AML-193 (cell line): Measurements from ENCODE around the gene HAS3.
"Not testable (repeated sequence)": the region's sequence is repeated elsewhere in the genome, so short reads cannot be mapped to it uniquely, and the experiment has no call there.

Experiments
- DNase-seq, 2 experiments: peaks; one replicate each; lab custom pipeline; 2025; lab: John Stamatoyannopoulos, UW

Gene HAS3, protein sequence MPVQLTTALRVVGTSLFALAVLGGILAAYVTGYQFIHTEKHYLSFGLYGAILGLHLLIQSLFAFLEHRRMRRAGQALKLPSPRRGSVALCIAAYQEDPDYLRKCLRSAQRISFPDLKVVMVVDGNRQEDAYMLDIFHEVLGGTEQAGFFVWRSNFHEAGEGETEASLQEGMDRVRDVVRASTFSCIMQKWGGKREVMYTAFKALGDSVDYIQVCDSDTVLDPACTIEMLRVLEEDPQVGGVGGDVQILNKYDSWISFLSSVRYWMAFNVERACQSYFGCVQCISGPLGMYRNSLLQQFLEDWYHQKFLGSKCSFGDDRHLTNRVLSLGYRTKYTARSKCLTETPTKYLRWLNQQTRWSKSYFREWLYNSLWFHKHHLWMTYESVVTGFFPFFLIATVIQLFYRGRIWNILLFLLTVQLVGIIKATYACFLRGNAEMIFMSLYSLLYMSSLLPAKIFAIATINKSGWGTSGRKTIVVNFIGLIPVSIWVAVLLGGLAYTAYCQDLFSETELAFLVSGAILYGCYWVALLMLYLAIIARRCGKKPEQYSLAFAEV

DNA sequence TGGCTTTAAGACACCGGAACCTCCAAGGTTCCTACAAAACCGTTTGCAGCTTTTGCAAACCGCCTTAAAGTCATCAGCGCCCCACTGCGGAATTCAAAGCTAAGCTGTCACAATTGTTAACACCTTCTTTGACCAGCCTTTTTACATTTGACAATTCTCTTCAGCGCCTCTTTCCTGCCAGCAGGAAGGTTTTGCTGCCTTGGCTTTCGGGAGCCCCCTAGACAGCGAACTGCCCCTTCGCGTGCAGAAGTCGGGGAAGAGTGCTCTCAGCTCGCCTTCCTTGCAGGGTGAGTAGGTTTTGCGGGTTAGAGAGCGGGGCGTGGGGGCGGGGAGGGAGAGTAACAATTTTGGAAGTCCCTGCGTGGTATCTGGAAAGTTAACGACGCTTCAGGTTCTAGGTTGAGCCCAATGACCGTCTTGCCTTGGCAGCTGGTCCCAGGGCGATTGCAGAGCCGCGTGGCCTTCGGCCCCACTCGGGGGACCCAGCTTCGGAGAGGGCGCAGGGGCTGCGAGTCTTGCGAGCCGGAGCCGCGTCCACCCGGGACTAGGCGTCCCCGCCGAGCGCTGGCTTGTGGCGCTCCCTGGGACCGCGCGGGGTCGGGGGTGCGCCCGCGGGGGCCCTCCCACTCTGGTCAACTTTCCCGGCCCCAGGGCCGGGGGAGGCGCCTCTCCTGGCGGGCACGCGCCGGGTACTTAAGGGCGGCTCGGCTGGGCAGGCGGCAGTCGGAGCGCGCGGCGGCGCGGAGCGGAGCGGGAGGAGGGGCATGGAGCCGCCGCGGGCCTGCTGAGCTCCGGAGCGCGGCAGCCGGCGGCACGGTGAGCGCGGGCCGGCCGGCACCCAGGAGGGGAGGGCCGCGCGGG, at the start of gene HAS3:
TSS of gene HAS3 (plus strand) at position 153 of the 861 bp plus-strand sequence. CDS start 3,743 bp downstream, outside the sequence.
- DNase-seq, result peak; percentile 56 to 63

DNA sequence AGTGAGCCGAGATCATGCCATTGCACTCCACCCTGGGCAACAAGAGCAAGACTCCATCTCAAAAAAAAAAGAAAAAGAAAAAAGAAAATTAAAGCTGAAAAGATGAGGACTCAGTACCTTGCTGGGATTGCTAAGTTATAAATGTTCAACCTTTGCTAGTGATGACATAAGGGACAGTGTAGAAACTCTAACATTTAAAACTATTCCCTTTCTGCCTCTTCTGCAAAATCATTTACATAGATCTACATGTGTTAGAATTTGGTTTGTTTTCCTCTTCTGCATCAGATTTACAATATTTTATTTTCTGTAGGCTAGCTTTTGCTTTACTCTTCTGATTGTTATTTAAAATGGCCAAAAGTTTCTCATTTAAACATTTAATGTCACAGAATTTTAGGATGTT, 49.5 kb upstream of the HAS3 start:
- no peak for DNase-seq

DNA sequence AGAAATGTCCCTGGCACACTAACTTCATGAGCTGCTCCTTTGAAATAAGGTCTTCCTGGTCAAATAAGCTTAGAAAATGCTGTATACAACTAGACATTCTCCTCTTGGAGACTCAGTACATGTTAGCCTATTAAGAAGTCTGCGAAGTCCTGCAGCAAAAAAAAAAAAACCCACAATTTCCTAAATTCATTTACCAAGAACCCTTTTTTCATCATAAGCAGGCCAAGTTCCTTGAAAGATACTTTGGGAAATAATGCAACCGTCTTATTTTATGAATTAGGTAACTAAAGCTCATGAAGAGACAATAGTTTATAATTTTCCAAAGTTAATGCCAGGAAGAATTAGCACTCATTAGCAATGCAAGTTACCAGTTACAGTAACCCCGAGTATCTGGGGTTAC, 49.0 kb upstream of the HAS3 start:
- DNase-seq, result peak in 1 of 2 experiments; percentile 1

DNA sequence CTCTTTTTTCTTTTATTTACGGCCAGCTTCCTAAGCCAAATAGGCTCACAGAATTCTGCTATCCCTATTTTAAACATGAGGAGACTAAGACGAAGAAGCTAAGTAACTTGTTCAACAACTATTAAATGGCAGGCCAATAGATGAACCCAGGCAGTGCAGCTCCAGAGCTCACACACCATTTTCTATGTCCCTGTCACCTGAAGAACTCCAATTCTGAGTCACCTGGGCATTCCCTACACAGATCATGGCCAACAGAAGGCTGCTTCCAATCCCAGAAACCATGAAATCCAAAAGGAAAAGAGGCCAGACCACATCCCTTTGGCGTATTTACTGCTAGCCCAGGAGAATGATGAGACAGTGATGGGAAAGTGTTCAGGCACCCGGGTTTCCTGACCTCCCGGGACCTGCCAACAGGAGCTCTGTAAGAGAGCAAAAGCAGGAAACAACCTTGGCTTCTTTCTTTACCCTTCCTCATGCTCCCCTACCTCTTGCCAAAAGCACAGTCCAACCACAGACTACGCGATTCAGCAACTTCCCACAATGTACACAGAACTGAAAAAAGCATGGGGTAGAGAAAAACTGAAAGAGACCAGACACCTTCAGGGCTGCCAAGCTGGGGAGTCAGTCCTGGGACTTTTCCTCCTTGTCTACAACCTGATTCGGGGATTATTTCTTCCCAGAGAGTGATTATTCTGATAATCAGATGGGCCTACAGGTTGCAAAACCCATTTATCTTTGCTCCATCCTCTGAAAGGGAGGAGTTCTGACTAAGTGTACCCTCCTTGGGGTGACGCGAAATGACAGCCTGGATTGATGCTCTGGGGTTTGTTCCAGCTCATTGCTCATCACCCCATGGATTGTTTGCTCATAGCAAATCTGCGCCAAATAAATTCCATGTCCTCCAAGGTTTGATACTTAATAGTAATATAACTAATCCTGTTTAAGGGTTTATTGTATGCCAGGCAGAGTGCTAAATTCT, 47.8 kb upstream of the HAS3 start:
- DNase-seq, result peak; percentile 23 to 24

DNA sequence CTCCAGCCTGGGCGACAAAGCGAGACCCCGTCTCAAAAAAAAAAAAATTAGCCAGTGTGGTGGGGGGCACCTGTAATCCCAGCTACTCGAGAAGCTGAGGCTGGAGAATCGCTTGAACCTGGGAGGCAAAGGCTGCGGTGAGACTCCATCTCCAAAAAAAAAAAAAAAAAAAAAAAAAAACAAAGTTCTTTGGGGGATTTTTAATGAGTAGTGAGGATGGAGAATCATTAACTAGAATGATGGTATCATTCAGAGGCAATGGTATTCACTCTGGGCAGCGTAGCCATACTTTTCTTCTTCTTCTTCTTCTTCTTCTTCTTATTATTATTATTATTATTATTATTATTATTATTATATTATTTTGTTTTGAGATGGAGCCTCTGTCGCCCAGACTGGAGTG, 42.0 kb upstream of the HAS3 start:
- DNase-seq, result not testable (repeated sequence)

DNA sequence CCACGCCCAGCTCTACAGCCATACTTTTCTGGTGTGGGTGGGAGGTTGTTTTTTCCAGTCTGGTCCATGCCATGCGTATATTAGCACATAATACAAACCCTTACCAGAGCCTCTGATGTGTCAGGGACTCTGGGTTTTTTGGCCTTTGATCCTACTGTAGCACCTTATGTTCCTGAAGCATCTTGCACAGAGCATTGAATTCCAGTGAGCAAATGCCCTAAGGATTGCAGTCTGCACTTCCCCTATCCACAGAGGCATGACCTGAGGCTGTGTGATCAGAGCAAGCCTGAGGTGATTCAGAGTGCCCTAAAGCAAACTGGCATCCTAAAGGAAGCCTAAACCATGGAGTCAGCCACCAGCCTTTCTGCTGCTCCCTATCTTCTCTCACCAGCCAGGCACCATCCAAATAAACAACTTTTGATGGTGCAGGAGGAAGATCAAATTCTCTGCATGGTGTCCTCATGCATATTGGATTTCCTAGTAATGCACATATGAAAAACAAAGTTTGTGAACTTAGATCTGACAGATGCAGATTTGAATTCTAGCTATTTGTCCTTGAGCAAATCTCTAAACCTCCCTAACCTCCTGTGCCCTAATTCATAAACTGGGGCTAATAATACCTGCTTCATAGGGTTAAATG, 41.2 kb upstream of the HAS3 start:
- no peak for DNase-seq

DNA sequence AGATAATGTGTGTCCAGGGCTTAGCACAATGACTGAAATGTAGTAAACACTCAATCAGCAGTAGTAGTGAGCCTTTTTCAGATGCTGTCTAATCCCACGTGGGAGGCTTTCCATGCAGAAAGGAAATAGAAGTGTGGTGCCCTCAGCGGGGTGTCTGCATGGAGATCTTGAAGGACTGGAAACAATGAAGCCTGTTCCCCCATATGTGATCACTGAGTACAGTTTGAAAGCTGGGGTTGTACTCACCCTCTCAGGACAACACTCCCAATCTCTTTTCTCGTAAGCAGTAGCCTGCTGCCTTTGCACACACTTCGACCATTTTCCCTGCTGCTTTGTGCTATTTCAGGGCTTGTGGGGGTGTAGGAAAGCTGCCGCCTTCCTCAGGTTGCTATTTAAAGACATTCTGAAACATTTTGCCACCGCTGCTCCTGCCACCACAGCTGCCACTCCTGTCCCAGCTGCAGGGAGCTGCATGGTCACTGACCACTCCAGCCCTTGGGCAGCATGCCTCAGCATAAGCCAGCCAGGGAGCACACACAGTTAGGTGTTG, 40.6 kb upstream of the HAS3 start:
- no peak for DNase-seq

DNA sequence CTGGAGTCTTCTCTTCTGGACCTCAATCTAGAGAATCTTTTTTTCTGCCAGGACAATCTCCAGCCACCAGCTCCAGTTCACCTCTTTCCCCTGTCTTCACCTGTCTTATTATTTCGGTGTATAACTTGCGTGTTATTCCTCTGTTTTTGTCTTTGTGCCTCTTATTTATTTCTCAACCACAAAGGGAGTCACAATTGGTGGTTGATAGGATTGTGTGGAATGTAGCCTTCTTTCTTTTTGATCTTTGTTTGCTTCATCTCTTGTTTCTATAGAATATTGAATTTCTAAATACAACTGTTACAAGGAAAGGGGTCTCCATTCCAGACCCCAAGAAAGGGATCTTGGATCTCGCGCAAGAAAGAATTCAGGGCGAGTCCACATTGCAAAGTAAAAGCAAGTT, 35.9 kb upstream of the HAS3 start:
- DNase-seq, result no peak

DNA sequence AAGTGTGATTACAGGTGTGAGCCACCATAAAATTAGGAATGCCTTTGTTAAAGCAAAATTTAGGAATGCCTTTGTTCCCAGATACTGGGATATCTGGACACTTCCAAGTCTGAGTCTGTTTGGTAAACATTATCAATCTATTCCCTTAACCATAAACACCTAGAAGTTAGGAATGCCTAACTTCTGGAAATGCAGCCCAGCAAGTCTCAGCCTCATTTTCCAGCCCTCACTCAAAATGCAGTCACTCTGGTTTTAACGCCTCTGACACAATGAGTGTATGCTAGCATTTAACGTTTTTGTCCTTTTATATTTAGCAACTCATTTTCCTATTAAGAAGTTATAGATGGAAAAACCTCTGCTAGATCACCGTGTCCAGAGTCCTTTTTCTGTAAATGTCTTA, 34.4 kb upstream of the HAS3 start:
- no peak for DNase-seq

DNA sequence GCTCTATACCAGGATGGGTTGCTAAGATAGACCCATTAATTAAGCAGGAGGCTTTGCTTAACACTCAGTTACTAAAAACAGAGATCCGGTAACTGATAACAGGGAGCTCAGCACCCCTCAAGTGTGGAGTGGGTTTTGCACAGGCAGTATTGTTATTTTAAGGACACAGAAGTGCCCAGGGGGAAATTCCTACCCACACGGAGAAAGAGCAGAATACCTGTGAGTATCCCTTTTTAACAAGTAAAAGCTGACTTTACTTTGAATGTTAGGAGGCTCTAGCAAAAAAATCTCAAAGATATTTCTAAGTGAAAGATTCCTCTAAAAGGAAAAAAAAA, 32.8 kb upstream of the HAS3 start:
- DNase-seq, result no peak

DNA sequence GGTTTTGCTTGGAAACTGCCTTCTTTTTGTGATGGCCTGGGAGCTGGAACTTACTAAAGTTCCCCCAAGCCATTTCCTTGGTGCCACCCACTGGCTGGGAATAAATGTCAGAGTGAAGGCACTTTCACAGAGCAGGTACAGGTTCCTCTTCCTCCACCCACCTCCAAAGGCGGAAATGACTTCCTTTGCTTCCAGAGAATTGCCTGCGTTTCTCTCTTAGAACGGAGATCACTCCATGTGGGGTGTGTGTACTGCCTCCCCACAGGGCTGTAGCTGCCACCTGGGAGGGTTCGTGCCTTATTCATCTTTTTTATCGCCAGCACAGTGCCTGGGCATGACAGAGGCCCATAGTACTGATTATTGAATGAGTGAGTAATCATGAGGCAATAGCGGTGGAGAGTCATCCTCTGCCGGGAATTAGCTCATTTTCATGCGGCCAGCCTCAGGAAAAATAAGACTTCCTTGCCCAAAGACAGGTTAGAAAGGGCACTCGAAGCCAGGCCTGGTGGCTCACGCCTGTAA, 32.2 kb upstream of the HAS3 start:
- no peak for DNase-seq

DNA sequence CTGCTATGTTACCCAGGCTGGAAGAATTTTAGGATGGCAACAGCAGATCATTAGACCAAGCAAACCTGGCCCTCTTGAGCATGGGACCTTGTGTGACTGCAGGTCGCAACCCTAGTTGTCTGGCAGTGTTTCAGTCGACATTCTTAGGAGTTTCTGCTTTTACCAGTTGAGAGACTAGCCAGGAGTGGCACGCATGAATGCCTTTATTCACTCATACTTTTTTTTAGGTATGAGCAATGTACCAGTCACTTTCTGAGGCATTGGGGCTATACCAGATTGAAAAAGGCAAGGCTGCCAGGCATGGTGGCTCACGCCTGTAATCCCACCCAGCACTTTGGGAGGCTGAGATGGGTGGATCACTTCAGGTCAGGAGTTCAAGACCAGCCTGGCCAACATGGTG, 28.2 kb upstream of the HAS3 start:
- DNase-seq, result no peak

DNA sequence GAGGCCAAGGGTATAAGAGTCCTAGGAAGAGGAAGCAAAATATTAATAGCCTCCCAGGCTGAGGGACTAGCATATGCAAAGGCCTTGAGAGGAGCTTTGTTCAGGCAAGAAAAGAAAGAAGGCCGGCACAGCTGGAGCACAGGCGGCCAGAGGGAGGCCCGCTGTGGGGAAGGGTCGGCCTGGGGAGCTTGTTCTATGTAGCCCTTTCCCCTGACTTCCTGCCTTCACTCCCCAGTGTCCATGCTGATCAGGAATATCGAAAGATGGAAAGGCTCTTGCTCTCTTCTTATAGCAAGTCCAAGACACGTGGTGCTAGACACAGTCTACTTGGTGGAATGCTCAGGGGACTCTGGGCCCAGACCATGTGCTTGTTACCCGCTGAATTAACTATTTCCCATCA, 27.4 kb upstream of the HAS3 start:
- no peak for DNase-seq

DNA sequence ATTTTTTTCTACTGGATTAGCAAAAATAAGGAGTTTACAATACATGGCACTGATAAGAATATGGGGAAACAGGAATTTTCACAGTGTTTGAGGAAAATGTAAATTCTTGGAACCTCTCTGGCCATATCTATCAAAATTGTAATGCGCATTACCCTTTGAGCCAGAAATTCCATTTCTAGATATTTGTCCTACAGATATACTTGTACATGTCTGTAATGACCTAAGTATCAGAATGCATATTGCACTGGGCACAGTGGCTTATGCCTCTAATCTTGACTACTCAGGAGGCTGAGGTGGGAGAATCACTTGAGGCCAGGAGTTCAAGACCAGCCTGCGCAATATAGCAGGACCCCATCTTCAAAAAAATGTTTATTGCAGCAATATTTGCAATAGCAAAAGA, 25.8 kb upstream of the HAS3 start:
- no peak for DNase-seq

DNA sequence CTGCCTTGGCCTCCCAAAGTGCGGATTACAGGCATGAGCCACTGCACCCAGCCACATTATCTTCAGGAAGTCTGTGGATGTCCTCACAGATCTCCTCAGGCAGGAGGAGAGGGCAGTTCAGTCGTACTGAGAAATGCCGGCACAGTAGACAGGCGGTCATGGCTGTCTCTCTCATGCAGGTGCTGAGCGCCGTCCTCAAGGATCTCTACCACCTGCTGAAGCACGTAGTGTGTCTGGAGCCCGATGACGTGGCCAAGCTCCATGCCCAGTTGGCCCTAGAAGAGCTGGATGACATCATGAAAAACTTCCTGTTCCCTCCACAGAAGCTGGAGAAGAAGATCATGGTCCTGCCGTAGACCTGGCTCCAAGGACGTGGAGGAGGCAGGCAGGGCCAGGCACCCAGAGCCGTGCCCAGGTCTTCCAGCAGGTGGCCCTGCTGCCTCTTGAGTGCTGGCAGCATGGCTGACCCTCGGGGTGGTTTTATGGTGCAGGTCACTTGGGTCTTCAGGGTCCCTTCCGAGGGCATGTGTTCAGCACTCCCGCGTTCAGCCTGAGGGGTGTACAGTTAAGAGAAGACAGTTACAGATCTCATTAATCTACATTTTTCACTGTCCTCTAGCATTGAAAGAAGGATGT, 22.0 kb upstream of the HAS3 start:
- DNase-seq, result no peak

DNA sequence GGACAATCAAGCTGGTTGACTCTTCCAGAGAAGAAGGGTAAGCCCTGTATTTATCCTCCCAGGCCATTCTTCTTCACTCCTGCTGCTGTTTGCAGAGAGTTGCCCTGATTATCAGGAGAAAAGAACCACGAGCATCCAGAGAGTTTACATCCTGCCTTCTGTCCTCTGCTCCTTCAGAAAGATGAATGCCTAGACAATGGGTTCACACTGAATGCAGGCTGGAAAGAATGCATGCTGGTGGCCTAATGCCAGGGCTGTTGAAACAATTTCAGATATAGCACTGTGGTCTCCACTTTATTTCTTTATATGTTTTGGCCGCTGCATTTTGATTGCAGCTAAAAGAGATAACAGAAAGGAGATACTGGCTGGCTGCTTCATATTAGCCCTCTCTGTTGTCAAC, 21.2 kb upstream of the HAS3 start:
- DNase-seq, result no peak

DNA sequence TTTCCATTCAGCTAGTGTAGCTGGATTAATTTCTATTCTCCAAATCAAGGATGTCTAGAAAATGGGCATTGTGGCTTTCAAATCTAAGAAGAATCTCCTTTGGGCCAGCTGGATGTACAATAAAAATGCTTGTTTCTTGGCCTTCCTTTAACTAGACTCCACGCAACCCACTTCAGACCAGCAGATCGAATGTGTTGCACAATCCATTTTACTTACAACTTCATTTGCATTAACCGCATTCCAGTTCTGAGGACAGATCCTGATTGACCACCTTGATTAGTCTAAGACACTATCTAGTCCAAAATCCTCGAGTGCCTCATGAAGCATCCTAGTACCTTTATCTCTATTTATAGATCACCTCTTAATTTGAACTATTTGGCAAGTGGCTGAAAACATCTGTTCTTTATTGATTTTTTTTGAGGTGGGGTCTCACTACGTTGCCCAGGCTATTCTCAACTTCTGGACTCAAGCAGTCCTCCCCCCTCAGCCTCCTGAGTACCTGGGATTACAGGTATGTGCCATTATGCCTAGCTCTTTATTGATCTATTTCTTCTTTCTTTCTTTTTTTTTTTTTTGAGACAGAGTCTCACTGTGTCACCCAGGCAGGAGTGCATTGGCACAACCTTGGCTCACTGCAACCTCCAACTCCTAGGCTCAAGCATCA, 20.3 kb upstream of the HAS3 start:
- no peak for DNase-seq

DNA sequence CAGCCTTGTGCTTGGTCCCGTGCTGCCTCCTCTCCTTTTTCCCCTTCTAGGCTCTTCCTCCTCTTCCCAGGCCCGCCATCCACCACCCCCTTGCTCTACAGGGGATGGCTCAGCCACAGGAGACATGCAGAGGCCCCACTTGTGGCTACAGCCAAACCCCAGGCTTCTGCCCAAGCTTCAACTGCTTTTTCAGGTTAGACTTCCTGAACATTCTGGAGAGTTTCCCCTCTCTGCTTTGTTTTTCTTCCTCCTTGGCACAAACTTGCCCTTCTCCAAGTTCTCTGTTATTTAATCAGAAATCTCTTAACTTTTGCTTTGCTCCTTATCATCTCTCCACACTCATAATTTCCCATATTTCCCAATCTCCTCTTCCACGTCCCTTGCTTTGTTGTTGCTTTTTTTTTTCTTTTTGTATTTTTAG, 18.3 kb upstream of the HAS3 start:
- no peak for DNase-seq

DNA sequence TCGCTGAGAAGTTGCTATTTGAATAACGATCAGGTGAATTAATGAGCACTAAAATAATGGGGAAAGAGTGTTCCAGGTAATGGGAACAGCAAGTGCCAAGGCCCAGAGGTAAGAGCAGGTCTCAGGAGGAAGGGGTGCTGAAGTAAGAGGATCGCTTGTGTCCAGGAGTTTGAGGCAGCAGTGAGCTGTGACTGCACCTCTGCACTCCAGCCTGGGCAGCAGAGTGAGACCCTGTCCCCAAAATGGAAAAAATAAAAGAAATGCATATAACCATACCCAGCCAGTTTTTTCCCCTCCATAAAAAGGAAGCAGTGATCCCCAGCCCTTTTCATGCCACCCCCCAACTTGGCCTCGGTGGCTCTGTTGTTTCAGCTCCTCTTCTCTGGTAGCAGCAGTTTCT, 16.8 kb upstream of the HAS3 start:
- no peak for DNase-seq
